Panc1 (cell line): Measurements from ENCODE around the gene TROAP.

ENCODE experiments used
- POLR2AphosphoS5 ChIP-seq: IDR thresholded peaks from 2 replicates; pipeline ENCODE4 v1.6.1; 2012; ENCODE audit warnings: mild to moderate bottlenecking, low read depth, low read length, moderate library complexity
- SIN3A ChIP-seq: IDR thresholded peaks from 2 replicates; pipeline ENCODE4 v1.6.1; 2012; ENCODE audit warnings: low read depth, mild to moderate bottlenecking, low read length, moderate library complexity, borderline replicate concordance; ENCODE audit not compliant: insufficient read depth
- TF ChIP-seq, protein P1 (sequence below): fragments of 450-650 bp; IDR thresholded peaks from 2 replicates; pipeline ENCODE4 v1.5.1; 2017; ENCODE audit warnings: mild to moderate bottlenecking
- TF ChIP-seq, protein P2 (sequence below), 2 experiments: IDR thresholded peaks; 2 replicates each; pipeline ENCODE4 v1.6.1; 2011 to 2012; ENCODE audit warnings: low read depth in 2 of 2, control low read depth in 1 of 2, low read length in 1 of 2, mild to moderate bottlenecking in 1 of 2, moderate library complexity in 1 of 2; ENCODE audit not compliant: insufficient read depth in 1 of 2

DNA sequence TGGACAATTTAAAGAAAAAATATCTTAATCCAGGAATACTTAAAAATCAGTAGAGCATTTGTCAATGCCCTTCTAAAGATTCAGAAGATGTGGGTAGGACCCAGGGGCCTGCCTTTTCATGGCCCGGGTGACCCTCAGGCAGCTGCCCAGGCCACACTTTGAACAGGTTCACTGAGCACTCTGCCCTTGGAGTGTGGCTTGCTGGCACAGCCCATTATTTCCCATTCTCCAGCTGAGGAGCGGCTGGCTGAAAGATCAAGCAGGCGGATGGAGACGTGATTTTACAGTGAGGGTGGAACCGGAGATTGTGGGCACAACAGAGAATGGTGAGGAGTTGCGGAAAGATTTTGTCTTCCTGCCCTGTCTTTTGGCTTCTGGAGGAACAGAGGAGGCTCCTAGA, 35.2 kb upstream of the TROAP start:
- TF ChIP-seq, protein P1, sequence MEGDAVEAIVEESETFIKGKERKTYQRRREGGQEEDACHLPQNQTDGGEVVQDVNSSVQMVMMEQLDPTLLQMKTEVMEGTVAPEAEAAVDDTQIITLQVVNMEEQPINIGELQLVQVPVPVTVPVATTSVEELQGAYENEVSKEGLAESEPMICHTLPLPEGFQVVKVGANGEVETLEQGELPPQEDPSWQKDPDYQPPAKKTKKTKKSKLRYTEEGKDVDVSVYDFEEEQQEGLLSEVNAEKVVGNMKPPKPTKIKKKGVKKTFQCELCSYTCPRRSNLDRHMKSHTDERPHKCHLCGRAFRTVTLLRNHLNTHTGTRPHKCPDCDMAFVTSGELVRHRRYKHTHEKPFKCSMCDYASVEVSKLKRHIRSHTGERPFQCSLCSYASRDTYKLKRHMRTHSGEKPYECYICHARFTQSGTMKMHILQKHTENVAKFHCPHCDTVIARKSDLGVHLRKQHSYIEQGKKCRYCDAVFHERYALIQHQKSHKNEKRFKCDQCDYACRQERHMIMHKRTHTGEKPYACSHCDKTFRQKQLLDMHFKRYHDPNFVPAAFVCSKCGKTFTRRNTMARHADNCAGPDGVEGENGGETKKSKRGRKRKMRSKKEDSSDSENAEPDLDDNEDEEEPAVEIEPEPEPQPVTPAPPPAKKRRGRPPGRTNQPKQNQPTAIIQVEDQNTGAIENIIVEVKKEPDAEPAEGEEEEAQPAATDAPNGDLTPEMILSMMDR = no peak
- TF ChIP-seq, protein P2, sequence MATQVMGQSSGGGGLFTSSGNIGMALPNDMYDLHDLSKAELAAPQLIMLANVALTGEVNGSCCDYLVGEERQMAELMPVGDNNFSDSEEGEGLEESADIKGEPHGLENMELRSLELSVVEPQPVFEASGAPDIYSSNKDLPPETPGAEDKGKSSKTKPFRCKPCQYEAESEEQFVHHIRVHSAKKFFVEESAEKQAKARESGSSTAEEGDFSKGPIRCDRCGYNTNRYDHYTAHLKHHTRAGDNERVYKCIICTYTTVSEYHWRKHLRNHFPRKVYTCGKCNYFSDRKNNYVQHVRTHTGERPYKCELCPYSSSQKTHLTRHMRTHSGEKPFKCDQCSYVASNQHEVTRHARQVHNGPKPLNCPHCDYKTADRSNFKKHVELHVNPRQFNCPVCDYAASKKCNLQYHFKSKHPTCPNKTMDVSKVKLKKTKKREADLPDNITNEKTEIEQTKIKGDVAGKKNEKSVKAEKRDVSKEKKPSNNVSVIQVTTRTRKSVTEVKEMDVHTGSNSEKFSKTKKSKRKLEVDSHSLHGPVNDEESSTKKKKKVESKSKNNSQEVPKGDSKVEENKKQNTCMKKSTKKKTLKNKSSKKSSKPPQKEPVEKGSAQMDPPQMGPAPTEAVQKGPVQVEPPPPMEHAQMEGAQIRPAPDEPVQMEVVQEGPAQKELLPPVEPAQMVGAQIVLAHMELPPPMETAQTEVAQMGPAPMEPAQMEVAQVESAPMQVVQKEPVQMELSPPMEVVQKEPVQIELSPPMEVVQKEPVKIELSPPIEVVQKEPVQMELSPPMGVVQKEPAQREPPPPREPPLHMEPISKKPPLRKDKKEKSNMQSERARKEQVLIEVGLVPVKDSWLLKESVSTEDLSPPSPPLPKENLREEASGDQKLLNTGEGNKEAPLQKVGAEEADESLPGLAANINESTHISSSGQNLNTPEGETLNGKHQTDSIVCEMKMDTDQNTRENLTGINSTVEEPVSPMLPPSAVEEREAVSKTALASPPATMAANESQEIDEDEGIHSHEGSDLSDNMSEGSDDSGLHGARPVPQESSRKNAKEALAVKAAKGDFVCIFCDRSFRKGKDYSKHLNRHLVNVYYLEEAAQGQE (IDR thresholded peaks at IDR 0.05; ENCODE audit: insufficient read depth in 1 of 2, low read depth in 2 of 2, low read length in 1 of 2) = no peak
- TF ChIP-seq POLR2AphosphoS5 (no peak), SIN3A (no peak)
